Right forelimb (tissue), 1 donor: ENCODE data around the gene NELL1.
A peak's percentile ranks its signal among the peaks of the same experiment; 100 is the strongest.

Experiments
- DNase-seq: peaks from one replicate; pipeline ENCODE4 v3.0.0-alpha.2; 2018

The NELL1 gene

DNA sequence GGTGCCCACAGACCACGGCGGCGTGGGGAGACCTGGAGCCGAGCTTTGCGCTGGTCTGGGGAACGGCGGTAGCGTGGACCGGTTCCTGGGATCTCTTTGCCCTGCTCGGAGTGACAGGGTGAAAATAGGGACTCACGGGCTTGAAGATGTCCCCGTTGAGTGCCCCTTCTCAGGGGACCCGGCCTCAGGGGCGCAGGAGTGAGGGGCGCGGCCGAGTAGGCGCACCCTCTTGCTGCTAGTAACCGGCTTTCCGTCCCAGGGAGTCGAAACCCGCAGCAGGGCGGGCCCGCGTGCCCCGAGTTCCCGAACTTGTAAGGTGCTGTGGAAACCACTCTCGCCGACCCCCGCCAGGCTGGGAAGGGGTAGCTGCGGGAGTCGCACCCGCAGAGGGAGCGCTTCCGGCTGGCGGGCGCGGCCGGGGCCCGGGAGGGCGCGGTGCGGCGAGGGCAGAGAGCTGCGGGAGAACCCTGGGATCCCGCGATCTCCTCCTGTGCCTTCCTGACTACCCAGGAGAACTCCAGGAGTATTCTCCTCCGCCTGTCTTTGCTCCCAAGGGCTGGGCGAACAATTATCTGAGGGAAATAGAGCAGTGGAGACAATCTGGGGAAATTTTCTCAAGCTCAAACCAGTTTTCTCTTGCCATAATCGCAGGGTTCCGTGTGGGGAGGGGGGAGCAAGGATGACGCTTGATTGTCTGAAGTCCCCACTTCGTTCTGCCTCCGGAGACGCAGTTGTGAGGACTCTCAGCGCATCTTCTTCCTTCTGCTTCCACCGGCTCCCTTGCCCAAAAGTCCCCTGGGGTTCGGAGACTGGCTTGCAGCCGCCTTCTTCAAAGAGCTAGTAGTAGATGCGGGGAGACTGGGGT lies 666 bp downstream of the NELL1 start:
- no peak for DNase-seq

DNA sequence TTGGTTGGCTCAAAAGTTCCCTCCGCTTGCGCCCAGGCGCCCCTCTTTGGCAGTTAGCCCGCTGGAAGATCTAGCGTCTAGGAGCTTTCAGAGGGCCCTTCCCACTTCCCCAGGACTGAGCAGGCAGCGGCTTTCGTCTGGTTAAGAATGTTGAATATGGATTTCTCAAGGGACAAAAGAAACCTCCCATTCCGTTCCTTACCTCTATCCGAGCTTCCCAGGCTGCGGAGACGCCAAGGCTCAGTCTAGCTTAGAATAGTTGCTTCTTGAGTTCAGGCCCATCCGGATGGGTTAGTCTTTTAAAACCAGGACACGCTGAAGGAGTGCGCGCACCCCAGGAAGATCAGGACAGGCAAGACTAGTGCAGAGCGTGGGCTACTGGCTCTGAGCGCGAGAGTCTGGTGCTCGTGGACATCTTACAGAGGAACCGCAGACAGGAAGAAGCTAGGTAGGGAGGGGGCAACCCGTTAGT lies 1.6 kb downstream of the NELL1 start:
- no peak for DNase-seq

DNA sequence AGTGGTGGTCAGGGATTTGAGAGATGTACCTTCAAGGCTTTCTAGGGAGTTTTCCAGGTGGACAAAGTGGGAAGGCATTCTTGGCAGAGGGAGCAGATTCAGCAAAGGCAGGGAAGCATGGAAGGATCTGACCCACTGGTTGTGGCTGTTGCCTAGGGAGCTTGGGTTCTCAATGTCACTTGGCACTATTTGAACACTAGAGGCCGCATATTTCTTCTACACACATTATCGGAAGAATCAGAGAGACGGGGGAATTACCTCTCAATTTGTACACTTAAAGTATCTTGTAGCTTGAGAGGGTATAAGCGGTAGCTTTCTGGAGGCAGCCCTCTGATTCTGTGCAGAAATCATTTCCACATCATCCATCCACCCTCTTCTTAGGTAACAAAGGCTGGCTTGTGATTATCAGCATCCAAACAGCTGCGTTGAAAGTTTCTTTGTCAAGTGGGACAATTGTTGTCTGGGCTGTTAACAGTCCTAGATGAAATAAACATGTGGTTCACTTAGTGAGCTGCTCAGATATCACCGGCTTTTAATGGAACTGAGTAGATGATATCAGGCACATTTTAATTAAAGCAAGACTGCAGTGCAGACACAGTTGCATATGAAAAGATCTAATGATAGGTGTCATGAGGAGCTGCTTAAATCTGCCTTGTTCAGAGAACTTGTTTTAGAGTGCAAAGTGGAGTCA lies 2.6 kb downstream of the NELL1 start:
- DNase-seq = no peak

DNA sequence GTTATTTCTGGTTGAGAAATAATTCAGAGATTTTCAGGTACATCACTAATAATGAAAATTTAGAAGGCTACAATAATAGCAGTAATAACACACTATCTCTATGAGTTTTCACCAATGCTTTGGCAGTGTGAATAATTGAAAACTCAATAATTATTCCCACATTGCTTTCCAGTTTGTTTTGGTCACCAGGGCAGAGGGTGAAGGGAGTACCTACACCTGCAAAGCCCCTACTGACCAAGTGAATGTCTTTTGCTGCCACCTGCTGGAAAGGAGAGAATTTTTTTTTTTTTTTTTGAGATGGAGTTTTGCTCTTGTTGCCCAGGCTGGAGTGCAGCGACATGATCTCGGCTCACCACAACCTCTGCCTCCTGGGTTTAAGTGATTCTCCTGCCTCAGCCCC lies 3.2 kb downstream of the NELL1 start:
- no peak for DNase-seq

DNA sequence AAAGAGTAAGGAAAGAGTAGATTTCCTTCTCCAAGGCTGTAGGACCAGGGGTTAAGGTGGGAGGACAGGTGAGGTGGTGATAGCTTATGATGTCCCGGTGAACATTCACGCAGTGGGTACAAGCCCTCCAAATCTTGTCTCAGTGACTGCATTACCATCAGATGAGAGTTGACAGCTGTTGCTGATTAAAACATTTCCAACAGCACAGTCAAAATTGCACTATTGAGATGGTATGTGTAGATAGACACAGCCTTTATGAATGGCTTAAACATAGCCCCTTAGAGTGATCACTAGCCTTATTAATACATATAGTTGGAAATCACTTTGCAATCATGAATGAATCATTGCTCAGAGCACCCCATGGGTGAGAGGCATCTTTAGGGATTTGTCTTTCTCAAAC lies 7.3 kb downstream of the NELL1 start:
- no peak for DNase-seq

DNA sequence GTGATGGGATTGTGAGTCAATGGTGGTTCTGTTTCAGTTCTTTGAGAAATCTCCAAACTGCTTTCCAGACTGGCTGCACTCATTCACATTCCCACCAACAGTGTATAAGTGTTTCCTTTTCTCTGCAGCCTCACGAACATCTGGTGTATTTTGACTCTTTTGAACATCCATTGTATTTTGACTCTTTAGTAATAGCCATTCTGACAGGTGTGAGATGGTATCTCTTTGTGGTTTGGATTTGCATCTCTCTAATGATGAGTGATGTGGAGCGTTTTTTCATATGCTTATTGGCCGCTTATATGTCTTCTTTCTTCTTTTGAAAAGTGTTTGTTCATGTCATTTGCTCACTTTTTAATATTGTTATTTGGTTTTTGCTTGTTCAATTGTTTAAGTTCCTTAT lies 19.4 kb downstream of the NELL1 start:
- no peak for DNase-seq

DNA sequence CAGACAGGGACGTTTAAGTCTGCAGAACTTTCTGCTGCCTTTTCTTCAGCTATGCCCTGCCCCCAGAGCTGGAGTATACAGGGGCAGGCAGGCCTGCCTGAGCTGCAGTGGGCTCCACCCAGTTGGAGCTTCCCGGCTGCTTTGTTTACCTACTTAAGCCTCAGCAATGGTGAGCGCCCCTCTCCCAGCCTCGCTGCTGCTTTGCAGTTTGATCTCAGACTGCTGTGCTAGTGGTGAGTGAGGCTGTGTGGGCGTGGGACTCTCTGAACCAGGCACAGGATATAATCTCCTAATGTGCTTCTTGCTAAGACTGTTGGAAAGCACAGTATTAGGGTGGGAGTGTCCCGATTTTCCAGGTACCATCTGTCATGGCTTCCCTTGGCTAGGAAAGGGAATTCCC lies 38.5 kb downstream of the NELL1 start:
- no peak for DNase-seq

DNA sequence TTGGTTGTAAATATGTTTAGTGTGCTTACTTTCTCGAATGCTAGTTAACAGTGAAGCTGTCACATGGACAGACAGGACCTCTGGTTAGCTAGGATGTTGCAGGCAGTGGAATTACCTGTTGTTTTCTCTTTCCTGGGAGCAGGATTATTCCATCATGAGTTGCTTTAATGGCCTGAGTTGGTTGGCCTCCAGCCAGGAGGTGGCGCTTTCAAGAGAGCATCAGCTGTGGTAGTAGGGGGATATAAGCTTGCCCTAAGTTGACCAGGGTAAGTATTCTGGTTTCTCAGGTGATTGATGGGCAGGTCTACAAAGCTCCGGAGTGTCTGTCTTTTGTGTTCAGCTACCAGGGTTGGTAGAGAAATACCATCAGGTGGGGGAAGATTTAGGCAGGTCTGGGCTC lies 43.5 kb downstream of the NELL1 start:
- DNase-seq = no peak

DNA sequence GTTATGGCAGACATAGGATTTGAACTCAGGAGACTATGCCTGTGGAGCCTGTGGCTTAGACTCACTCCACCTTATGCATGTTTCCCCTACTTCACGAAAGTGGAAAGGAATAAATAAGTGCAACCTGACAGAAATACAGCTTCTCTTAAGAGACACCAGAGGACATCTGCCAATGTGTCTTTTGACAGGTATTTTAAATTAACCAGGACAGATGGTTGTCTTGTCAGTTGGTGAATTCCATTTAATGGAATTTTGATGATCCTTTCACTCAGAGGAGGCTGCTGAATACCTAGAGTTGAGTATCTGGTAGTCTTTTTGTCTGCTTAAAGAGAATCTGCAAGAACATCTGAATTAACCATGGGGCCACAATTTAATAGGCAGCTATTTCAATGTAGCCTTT lies 46.1 kb downstream of the NELL1 start:
- DNase-seq = no peak

DNA sequence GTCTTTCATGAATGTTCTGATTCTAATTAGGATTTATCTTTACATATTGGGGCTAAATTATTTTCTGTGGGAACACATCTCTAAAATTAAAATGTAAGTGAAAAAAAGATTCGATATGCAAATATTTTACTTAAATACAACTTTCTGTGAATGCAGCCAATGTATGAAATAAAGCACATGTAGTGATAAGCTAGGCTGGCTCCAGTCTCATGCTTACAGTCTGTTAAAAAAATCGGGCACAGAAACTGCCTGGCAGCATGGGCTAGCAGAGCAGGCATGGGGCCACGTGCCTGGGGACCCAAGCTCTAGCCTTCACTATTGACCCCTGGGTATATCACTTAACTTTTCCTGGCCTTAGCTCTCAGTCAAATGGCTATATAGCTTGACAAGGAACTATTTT lies 46.5 kb downstream of the NELL1 start:
- no peak for DNase-seq

DNA sequence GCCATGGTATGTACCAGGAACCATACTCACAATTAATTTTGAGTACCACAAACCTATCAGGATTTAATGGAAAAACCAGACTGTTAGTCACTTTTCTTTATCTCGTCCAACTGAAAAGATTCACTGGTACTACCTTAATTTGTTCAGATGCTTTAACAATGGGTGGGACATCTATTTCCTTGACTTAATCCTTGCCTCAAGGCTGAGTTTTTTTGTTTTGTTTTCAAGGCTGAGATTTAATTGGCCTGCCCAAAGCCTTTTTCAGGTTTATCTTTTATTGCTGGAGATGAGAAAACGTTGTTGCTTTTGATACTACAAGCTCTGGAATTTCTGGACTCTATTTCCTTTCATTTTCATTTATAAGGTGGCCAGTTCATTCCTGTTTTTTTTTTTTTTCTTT lies 50.4 kb downstream of the NELL1 start:
- DNase-seq = no peak

DNA sequence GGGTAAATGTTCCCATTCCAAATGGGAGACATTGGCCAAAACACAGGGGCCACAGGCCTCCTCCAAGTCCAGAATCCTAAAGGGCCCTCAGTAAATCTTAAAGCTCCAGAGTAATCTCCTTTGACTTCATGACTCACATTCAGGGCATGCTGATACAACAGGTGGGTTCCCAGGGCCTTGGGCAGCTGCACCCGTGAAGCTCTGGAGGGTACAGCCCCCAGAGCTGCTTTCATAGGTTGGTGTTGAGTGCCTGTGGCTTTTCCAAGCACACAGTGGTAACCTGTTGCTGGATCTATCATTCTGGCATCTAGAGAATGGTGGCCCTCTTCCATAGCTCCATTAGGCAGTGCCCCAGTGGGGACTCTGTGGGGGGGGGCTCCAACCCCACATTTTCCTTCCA lies 54.0 kb downstream of the NELL1 start:
- DNase-seq = no peak

DNA sequence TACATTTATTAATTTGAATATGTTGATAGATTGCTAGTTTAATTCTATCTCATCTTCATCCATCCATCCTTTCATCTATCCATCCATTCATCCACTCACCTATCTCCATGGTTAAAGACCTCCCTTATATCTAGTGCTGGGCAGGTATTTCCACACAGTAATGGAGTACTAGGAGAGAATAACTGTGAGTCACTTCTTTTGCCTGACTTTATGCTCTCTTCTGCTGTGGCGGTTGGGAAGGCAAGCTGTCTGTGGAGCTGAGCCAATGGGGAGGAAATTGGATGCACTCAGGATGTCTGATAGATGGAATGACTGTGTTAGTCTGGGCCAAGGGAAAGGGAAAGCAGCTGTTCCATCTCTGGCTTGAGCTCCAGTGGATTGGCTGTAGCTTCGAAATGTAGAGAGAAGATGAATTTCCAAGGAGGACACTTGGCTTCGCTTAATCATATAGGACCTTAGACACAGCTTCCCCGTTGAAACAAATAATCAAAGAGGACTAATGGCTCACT lies 60.3 kb downstream of the NELL1 start:
- peak; percentile 44 for DNase-seq

DNA sequence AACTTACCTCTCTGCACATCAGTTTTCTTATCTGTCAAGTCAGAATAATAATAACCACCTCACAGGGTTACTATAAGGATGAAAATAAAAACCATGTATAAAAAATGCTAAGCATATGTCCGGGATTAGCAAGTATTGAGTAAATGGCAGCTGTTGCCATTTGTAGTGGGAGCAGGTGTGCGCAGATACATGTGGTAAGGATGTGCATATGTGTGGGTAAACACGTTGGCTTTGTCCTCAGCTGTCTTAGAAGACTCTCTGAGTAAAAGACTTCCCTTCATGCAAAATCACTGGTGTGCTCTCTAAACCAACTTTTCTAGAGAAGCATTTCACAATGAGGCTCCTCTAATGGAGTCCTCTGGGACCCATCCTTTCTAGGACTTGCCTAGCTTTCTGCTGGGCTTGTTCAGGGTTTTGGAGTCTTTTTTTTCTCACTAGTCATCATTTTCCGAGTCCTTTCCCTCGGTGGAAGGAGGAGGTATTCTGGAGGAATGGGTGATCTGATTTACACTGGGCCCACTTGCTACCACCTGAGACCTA lies 62.4 kb downstream of the NELL1 start:
- no peak for DNase-seq

DNA sequence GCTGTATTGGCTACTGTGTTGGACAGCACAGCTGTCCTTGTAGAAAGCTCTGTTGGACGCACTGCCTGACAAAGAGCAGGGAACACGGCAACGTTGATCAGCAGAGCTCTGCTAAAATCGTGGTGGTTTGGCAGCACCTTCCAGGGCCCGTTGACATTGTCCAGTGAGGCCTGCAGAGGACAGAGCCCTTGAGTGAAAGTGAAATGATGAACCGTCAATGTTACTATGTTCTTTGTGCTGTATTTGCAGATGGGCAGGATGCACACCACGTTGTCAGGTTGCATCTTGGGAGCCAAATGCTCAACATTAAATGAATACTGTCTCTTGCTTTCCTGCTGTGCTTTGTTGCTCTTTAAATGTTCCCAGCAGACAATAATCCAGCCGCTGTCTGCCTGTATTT lies 69.7 kb downstream of the NELL1 start:
- DNase-seq = no peak

DNA sequence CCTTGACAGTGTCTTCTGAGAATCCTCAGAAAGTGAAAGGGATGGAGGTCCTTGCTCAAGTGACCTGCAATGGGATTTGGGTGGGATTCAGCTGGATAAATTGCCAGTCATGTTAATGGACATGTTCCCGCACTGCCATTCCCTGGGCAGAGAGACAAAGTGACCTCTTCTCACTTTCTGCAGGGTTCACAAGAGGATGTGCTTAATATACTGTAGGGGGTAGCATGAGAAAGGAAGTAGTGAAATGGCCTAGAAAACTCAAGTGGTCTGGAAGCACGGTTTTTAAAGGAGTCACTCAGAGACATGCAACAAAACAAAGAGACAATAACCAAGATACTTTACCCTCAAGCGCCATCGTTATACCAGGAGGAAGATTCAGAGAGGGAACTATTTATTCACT lies 70.2 kb downstream of the NELL1 start:
- no peak for DNase-seq

DNA sequence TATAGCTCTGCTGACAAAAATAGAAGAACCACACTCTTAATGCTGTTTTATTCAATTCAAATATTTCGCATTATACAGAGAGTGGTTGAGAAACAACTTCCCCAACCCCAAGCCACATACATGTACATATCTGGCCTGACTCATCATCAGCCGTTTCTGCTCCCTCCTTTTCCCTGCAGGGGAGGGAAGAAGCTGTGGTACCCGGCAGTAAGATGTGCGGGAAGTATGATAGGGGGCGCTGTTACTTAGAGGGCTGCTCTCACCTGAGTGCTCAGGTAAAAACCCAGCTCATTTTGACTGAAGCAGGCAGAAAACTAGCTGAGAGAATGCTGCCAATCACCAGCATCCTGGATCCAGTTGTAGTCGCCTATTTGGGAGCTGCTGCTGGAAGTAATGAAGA lies 85.5 kb downstream of the NELL1 start:
- DNase-seq = no peak

DNA sequence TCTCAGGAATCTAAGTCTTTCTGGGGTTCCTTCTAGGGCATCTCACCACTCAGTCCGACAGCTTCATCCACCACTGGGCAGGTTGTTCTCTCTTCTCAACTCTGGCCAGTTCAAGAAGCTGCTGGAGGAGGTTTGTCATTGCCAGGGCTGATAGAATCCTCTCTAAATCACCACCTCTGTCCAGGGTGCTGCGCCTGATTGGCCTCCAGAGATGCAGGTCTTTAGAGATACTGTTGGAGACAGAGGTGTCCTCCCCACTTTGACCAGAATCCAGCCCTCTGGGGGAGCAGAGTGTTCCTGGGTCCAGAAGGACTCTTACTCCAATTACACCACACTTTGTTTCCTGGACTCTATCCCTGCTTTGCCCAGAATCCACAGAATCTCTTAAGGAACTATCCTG lies 90.2 kb downstream of the NELL1 start:
- DNase-seq = no peak

DNA sequence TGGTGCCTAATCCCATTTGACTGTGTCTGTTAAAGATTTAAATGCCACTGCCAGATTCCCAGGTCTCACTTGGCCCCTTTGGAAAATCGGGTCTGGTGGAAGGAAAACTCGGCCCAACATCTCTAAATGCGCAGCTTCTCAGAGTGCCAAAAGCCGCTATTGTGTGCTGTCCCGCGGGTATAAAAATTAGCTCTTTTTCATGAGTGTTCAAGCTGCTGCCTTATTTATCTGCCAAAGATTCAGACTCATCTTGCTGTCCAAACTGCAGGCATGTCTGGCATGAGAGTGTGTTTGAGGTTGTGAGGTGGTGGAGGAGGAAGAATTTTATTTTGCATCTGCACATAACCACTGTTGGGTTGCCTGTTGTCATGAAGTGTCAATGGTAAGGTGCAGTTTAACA lies 91.4 kb downstream of the NELL1 start:
- no peak for DNase-seq

DNA sequence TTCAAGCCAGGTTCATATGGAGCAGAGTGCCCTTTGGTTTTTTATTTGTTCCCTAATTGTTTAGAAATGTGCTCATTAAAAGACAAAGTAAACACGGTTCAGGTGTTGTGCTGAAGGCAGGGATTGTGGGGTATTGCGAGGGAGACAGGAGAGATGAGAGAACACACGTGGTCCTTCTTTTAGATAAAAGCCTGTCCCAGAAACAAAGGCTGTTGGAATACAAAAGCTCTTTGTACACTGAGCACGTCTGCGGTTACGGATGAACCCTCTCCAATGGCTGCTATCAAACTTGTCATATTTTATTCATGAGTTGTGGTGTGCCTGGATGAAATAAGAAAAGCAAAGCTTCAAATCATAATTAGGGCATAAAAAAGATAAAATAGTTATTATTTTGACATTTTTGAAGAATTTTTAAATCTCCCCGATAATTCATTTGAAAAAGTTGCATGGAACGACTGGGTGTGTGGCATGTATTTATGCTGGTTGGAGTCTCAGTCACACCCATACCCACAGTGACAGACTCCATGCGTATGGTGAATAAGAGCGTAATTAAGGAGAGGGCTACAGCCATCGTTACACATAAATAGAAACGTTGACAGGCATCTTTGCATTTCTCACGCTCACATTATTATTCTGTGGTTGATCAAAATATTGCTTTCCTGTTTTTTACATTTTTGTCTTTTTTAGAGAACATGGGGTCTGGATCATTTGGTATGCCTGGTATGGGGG lies 92.9 kb downstream of the NELL1 start:
- no peak for DNase-seq

DNA sequence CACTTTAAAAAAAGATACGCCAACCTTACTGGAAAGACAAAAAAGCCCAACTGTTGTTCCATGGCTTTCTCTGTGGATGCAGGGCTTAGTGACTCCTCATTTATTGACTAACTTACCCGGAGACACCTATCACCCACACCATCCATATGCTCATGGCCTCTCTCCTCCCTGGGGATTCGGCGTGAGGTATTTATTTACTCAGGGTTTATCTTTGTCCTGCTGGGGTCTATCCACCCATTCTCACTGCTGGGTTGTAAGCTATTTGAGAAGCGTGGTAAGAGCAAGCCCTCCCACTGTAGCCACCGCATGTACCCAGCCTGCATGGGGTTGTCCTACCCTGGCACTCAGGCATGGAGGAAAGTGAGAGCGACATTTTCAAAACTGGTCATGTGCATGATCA lies 93.6 kb downstream of the NELL1 start:
- DNase-seq = no peak

DNA sequence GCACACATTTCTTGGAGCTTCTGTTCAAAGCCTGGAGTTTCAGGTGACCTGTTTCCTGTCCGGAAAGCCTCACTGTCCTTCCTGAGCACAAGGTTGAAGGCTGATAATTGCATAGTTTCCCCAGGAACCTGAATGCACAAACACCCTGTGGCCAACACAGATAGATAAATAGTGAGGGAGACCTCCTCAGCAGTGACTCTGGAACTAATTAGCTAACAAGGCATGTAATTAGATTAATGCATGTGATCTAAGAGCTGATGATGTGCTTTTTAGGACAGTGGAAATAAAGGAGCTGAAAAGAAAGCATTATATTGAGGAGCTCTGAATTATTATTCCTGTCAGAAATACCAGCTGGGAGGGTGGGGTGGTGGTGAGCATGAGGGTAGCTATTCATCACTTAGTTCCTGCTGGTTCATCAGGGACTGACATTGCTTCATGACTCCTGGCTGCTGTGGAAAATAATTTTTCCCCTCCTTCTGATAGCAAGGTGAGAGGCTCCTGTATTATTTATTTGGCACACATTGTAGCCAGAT lies 101.1 kb downstream of the NELL1 start:
- DNase-seq = no peak

DNA sequence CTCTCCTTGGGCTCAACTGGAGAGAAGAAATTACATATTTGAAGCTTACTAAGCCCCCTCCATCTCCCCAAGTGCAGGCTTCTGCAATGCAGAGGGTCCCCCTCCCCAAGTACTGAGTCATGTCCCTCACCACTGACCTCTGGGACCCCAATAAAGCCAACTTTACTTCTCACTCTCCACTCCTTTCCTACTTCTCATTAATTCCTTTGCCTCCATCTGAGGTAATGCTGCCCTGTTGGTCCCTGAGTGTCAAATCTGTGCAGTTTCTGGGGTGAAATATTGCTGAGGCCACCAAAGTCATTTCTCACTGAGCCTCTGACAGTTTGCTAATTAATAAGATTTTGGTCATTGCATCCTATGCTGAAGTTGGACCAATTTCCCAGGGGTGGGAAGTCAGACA lies 101.6 kb downstream of the NELL1 start:
- DNase-seq = no peak
